ENCODE measurements around the gene PPTC7. TPM values are rescaled to one million over a fixed set of nuclear protein-coding genes. Genes with fewer than 3 reads are reported as not detected.

The PPTC7 gene
- total and polyA plus RNA-seq, 2 of the 4 experiments (the other 2 are of a cell fraction), result 4.1 to 6.8 TPM

GRCh38 chr12:110548678-110549077 is 34.4 kb downstream of the PPTC7 start:
- H3K79me1 ChIP-seq (ENCODE audit: low read depth in 1 of 2, low read length in 2 of 2), result peaks cover 10 to 63% of the 10 kb centered on the region in 2 experiments; a peak in 3 of 4 replicates
- H3K4ac ChIP-seq (ENCODE audit: low read depth, low read length), result peak overlapping the region; percentile 30; the same call in 1 of the 2 replicates
- H4K5ac ChIP-seq (ENCODE audit: low read depth, low read length), result no peak overlapping the region
- intact Hi-C loops (cut with micrococcal nuclease) (loop anchor here (5.0 kb wide), 1 partner anchor 34 kb away; the partner anchor contains the start of gene PPTC7), dilution Hi-C loops (cut with HindIII; ENCODE audit: low sequenced_read_pairs, unreplicated experiment) (no loop called here), in situ Hi-C loops (cut with MboI; ENCODE audit: low sequenced_read_pairs) (no loop called here)
- no peak overlapping the region for H4K91ac ChIP-seq (ENCODE audit: insufficient read depth, low read depth, low read length)
- H2AK9ac ChIP-seq (replicated peaks; ENCODE audit: low read depth, low read length, poor library complexity), result no peak overlapping the region
- no peak overlapping the region for H4K8ac ChIP-seq (ENCODE audit: low read depth in 2 of 2, low read length in 2 of 2)
- H3K9me1 ChIP-seq (ENCODE audit: insufficient read depth, low read length), result peaks cover 17% of the 10 kb centered on the region
- peak overlapping the region; percentile 35; the same call in 1 of the 2 replicates for H2BK120ac ChIP-seq (ENCODE audit: low read depth, low read length)
- no peaks in the 10 kb centered on the region for H3K27me3 ChIP-seq (ENCODE audit: control insufficient read depth, insufficient read depth, low read length)
- ChIA-PET POLR2A (ENCODE audit: unreplicated experiment) (interaction anchor here (0.5 to 0.7 kb wide), 2 partner anchors 11 to 118 kb away, joined by 4 to 5 read pairs; no protein-coding TSS in a partner anchor), CTCF (interaction anchor here (0.6 to 1.0 kb wide), 3 partner anchors 33 to 80 kb away, joined by 3 to 5 read pairs (median 5); partner anchors contain the start of gene FAM216A)
- no peak overlapping the region for H3K9ac ChIP-seq (ENCODE audit: low read depth, low read length)
- H4K20me1 ChIP-seq (ENCODE audit: insufficient read depth, low read length), result peaks cover 24% of the 10 kb centered on the region
- H3K4me1 ChIP-seq (ENCODE audit: control insufficient read depth, insufficient read depth, low read length), result peaks cover 18% of the 10 kb centered on the region
- H3K14ac ChIP-seq (replicated peaks; ENCODE audit: low read depth, low read length), result peak overlapping the region; percentile 30
- TF ChIP-seq MXI1 (IDR thresholded peaks at IDR 0.05; ENCODE audit: borderline replicate concordance, low read depth, low read length) (peak; percentile 71; the same call in 1 of the 2 replicates), BHLHE40 (IDR thresholded peaks at IDR 0.05; ENCODE audit: low read depth, low read length) (peak; percentile 95), NFE2L2 (IDR thresholded peaks at IDR 0.05; ENCODE audit: low read depth, low read length) (no peak), CEBPB (IDR thresholded peaks at IDR 0.05; ENCODE audit: low read depth, low read length) (no peak), USF2 (IDR thresholded peaks at IDR 0.05; ENCODE audit: low read depth, low read length) (peak; percentile 68)
- no peak overlapping the region for H3K18ac ChIP-seq (ENCODE audit: low read depth, low read length)
- no TSS peak for BruUV-seq (replicated peaks)
- ATAC-seq (ENCODE audit: low read depth) (peak; percentile 47), DNase-seq (peak; percentile 79)
- peak overlapping the region; percentile 1; the same call in 1 of the 2 replicates for H3K27ac ChIP-seq (ENCODE audit: insufficient read depth, low read length)
- no peaks in the 10 kb centered on the region for H3K9me3 ChIP-seq (ENCODE audit: control insufficient read depth, insufficient read depth, low read length)
- H2BK5ac ChIP-seq (ENCODE audit: low read depth, low read length, poor library complexity, severe bottlenecking), result no peak overlapping the region
- H3K4me3 ChIP-seq (ENCODE audit: insufficient read depth, low read depth, low read length), result no peak overlapping the region
- H2BK15ac ChIP-seq (ENCODE audit: low read depth, low read length), result peak overlapping the region; percentile 6; the same call in 1 of the 3 replicates
- H2AFZ ChIP-seq (replicated peaks; ENCODE audit: low read length, poor library complexity), result peak overlapping the region; percentile 9
- no peak overlapping the region for H3K56ac ChIP-seq (ENCODE audit: extremely low read depth, insufficient read depth, low read length)
- 50% methylated on average over 5 of the region's 7 CpGs; no CpG with 5 or more reads in 1 of the 2 experiments for WGBS, 2 experiments (ENCODE audit: extremely low coverage in 2 of 2, insufficient read length in 1 of 2)
- peak overlapping the region; percentile 38; the same call in 1 of the 2 replicates for H2BK20ac ChIP-seq (ENCODE audit: low read depth, low read length)
- H2AK5ac ChIP-seq (ENCODE audit: low read depth, low read length), result peak overlapping the region; percentile 60
- peak overlapping the region; percentile 18 for H3K23ac ChIP-seq (ENCODE audit: low read depth, low read length)
- H3K4me2 ChIP-seq (ENCODE audit: low read depth, low read length), result no peak overlapping the region
- no peaks in the 10 kb centered on the region; the same call in 1 of the 2 replicates for H3K36me3 ChIP-seq (ENCODE audit: control insufficient read depth, insufficient read depth, low read length)
